ENCODE measurements around the gene DTNB.

DNA sequence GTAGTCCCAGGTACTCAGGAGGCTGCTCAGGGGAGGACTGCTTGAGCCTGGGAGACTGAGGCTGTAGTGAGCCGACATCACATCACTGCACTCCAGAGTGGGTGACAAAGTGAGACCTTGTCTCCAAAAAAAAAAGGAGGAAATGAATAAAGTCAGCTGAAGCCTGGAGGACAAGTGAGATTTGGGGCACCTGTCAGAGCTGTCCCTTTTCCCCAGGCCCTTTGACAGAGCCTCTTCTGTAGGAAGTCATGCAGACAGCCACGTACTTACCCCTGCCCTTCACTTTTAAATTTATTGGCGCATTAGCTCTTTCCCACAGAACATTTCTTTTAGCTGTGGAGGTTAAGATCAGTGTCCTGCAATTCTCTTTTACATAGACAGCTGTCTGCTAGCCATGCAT lies 180.7 kb downstream of the DTNB start:
- TF ChIP-seq, protein P1, sequence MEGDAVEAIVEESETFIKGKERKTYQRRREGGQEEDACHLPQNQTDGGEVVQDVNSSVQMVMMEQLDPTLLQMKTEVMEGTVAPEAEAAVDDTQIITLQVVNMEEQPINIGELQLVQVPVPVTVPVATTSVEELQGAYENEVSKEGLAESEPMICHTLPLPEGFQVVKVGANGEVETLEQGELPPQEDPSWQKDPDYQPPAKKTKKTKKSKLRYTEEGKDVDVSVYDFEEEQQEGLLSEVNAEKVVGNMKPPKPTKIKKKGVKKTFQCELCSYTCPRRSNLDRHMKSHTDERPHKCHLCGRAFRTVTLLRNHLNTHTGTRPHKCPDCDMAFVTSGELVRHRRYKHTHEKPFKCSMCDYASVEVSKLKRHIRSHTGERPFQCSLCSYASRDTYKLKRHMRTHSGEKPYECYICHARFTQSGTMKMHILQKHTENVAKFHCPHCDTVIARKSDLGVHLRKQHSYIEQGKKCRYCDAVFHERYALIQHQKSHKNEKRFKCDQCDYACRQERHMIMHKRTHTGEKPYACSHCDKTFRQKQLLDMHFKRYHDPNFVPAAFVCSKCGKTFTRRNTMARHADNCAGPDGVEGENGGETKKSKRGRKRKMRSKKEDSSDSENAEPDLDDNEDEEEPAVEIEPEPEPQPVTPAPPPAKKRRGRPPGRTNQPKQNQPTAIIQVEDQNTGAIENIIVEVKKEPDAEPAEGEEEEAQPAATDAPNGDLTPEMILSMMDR (IDR thresholded peaks at IDR 0.05), result no peak
- TF ChIP-seq POLR2A (IDR thresholded peaks at IDR 0.05), result no peak

Measured in Peyer's patch (tissue), 4 donors.